H1 (cell line): ENCODE results near the gene APOL4. TPM values are rescaled to one million over a fixed set of nuclear protein-coding genes. Genes with fewer than 3 reads are reported as not detected.

Experiments used
- CTCF ChIA-PET: fragments of 300-600 bp; sonication (Branson Sonifier 250); formaldehyde crosslinking; loops from one replicate; lab custom pipeline; 2021; ENCODE audit not compliant: partially characterized antibody; lab: Charles Lee
- POLR2A ChIA-PET: fragments of 300-600 bp; sonication (Branson Sonifier 250); formaldehyde crosslinking; loops from one replicate; lab custom pipeline; 2021; ENCODE audit warnings: inconsistent platforms; ENCODE audit not compliant: partially characterized antibody; lab: Charles Lee
- DNase-seq, 2 experiments: peaks; one replicate each; pipeline versions ENCODE4 v3.0.0 to v3.0.0-alpha.2; 2010 to 2022; ENCODE audit warnings: low spot score in 2 of 2, low read depth in 1 of 2, mixed read lengths in 1 of 2
- FAIRE-seq: peaks from 2 replicates; lab custom pipeline; 2011; peaks lifted over from hg19 to GRCh38; lab: Jason Lieb, UNC
- H2AFZ ChIP-seq: 2 replicates; pipeline ENCODE4 v1.8.1; 2012; ENCODE audit warnings: low read length, inconsistent platforms
- H2AK5ac ChIP-seq: 2 replicates; pipeline ENCODE4 v1.6.1; 2013; ENCODE audit warnings: low read depth, low read length
- H2BK120ac ChIP-seq: replicated peaks from 2 replicates; pipeline ENCODE3; 2013; ENCODE audit warnings: low read depth, low read length, inconsistent platforms
- H2BK12ac ChIP-seq: 2 replicates; pipeline ENCODE4 v1.6.1; 2013; ENCODE audit warnings: low read depth, low read length
- H2BK15ac ChIP-seq: 2 replicates; pipeline ENCODE4 v1.6.1; 2013; ENCODE audit warnings: low read length
- H2BK20ac ChIP-seq: 2 replicates; pipeline ENCODE4 v1.6.1; 2013; ENCODE audit warnings: low read length
- H2BK5ac ChIP-seq: 2 replicates; pipeline ENCODE4 v1.6.1; 2013; ENCODE audit warnings: low read depth, low read length
- H3K14ac ChIP-seq: 2 replicates; pipeline ENCODE4 v1.6.1; 2013; ENCODE audit warnings: inconsistent platforms; ENCODE audit not compliant: insufficient read length
- H3K18ac ChIP-seq: 2 replicates; pipeline ENCODE4 v1.6.1; 2013; ENCODE audit warnings: low read length; ENCODE audit errors: extremely low read depth
- H3K23ac ChIP-seq: 2 replicates; pipeline ENCODE4 v1.6.1; 2013; ENCODE audit warnings: inconsistent platforms; ENCODE audit not compliant: insufficient read length
- H3K23me2 ChIP-seq: 2 replicates; pipeline ENCODE4 v1.6.1; 2013; ENCODE audit warnings: low read depth, low read length
- H3K27ac ChIP-seq: 2 replicates; pipeline ENCODE4 v1.6.1; 2011; ENCODE audit warnings: low read depth, low read length, inconsistent platforms
- H3K27me3 ChIP-seq, 4 experiments: replicated peaks in 1 of 4; 1 replicate in 1 of 4; 2 replicates in 3 of 4; pipeline versions ENCODE4 v1.6.1 to v1.8.1; 2011 to 2013; ENCODE audit warnings: low read length in 3 of 4, mild to moderate bottlenecking in 3 of 4, inconsistent platforms in 2 of 4, mixed read lengths in 2 of 4, moderate library complexity in 1 of 4; ENCODE audit not compliant: control insufficient read depth in 3 of 4, insufficient read depth in 3 of 4; ENCODE audit errors: extremely low read depth in 1 of 4
- H3K36me3 ChIP-seq, 4 experiments: 2 replicates each; pipeline versions ENCODE4 v1.6.1 to v1.8.1; 2011 to 2013; ENCODE audit warnings: mild to moderate bottlenecking in 4 of 4, low read length in 3 of 4, moderate library complexity in 2 of 4, control low read depth in 1 of 4, inconsistent platforms in 1 of 4; ENCODE audit not compliant: insufficient read depth in 4 of 4, control insufficient read depth in 2 of 4
- H3K4ac ChIP-seq: replicated peaks from 2 replicates; pipeline ENCODE3; 2013; ENCODE audit warnings: low read length, low read depth, mixed read lengths, inconsistent platforms; ENCODE audit not compliant: insufficient read length
- H3K4me1 ChIP-seq, 4 experiments: replicated peaks in 1 of 4; 1 replicate in 1 of 4; 2 replicates in 3 of 4; pipeline versions ENCODE4 v1.6.1 to v1.8.1; 2011 to 2013; ENCODE audit warnings: low read length in 3 of 4, inconsistent platforms in 2 of 4, mixed read lengths in 1 of 4; ENCODE audit not compliant: insufficient read depth in 4 of 4, control insufficient read depth in 3 of 4
- H3K4me2 ChIP-seq, 2 experiments: 2 replicates each; pipeline versions ENCODE4 v1.6.1 to v1.8.1; 2011 to 2013; ENCODE audit warnings: low read depth in 2 of 2, low read length in 2 of 2, control low read depth in 1 of 2, inconsistent platforms in 1 of 2, mild to moderate bottlenecking in 1 of 2; ENCODE audit not compliant: insufficient read depth in 1 of 2
- H3K4me3 ChIP-seq, 4 experiments: fragments of 200-600, 300-600 bp in 1 of 4; sonication (generic), shearing (Covaris generic), sonication (Bioruptor Twin) in 1 of 4; 2 replicates each; pipeline versions ENCODE4 v1.5.1 to v1.8.1; 2011 to 2016; ENCODE audit warnings: low read length in 4 of 4, low read depth in 3 of 4, control low read depth in 2 of 4, inconsistent platforms in 2 of 4, mild to moderate bottlenecking in 2 of 4, mixed read lengths in 1 of 4, moderate library complexity in 1 of 4; ENCODE audit not compliant: insufficient read depth in 2 of 4; ENCODE audit errors: extremely low read depth in 1 of 4
- H3K56ac ChIP-seq: replicated peaks from 2 replicates; pipeline ENCODE3; 2013; ENCODE audit warnings: low read depth, mild to moderate bottlenecking, mixed read lengths, low read length, inconsistent platforms; ENCODE audit not compliant: insufficient read length
- H3K79me1 ChIP-seq: 2 replicates; pipeline ENCODE4 v1.6.1; 2013; ENCODE audit warnings: low read depth, low read length, control low read depth
- H3K79me2 ChIP-seq, 2 experiments: 2 replicates each; pipeline versions ENCODE4 v1.6.1 to v1.8.1; 2012 to 2013; ENCODE audit warnings: low read length in 2 of 2, mild to moderate bottlenecking in 2 of 2, inconsistent platforms in 1 of 2; ENCODE audit not compliant: insufficient read depth in 2 of 2, control insufficient read depth in 1 of 2
- H3K9ac ChIP-seq, 4 experiments: replicated peaks in 1 of 4; 1 replicate in 1 of 4; 2 replicates in 3 of 4; pipeline versions ENCODE4 v1.6.1 to v1.8.1; 2011 to 2013; ENCODE audit warnings: low read depth in 3 of 4, low read length in 3 of 4, control low read depth in 2 of 4, mild to moderate bottlenecking in 2 of 4, moderate library complexity in 2 of 4, inconsistent platforms in 1 of 4; ENCODE audit errors: extremely low read depth in 1 of 4
- H3K9me3 ChIP-seq, 2 experiments: 2 replicates each; pipeline versions ENCODE4 v1.6.1 to v1.8.1; 2012 to 2013; ENCODE audit warnings: mild to moderate bottlenecking in 2 of 2, moderate library complexity in 2 of 2, control low read depth in 1 of 2, inconsistent platforms in 1 of 2, low read depth in 1 of 2, low read length in 1 of 2, mixed read lengths in 1 of 2; ENCODE audit not compliant: insufficient read depth in 2 of 2
- H4K20me1 ChIP-seq, 2 experiments: replicated peaks in 1 of 2; 2 replicates each; pipeline versions ENCODE3 to v1.8.1; 2011 to 2013; ENCODE audit warnings: inconsistent platforms in 2 of 2, low read length in 2 of 2, mild to moderate bottlenecking in 1 of 2; ENCODE audit not compliant: insufficient read depth in 2 of 2, control insufficient read depth in 1 of 2
- H4K5ac ChIP-seq: 2 replicates; pipeline ENCODE4 v1.6.1; 2013; ENCODE audit warnings: low read length, low read depth, mixed read lengths, inconsistent platforms; ENCODE audit not compliant: insufficient read length
- H4K8ac ChIP-seq: 2 replicates; pipeline ENCODE4 v1.8.0; 2013; ENCODE audit warnings: mild to moderate bottlenecking, moderate library complexity, low read length, inconsistent platforms; ENCODE audit not compliant: insufficient read depth; ENCODE audit errors: extremely low read depth
- H4K91ac ChIP-seq: replicated peaks from 2 replicates; pipeline ENCODE3; 2013; ENCODE audit warnings: low read length, mixed read lengths, inconsistent platforms; ENCODE audit not compliant: insufficient read length
- ASH2L ChIP-seq: fragments of 200-600, 300-600 bp; sonication (generic); IDR thresholded peaks from one replicate; pipeline ENCODE4 v1.7.1; 2017; ENCODE audit warnings: low read length
- BCL11A ChIP-seq, 2 experiments: IDR thresholded peaks; one replicate each; pipeline ENCODE4 v1.6.1; 2011; ENCODE audit warnings: low read depth in 2 of 2, low read length in 2 of 2, mild to moderate bottlenecking in 2 of 2
- CBX8 ChIP-seq: fragments of 300-800, 300-1000 bp; sonication (generic); IDR thresholded peaks from 2 replicates; pipeline ENCODE4 v1.7.1; 2016; ENCODE audit warnings: low read depth, low read length, borderline replicate concordance
- CHD1 ChIP-seq: IDR thresholded peaks from 2 replicates; pipeline ENCODE4 v1.6.1; 2012; ENCODE audit warnings: low read depth, low read length, improper control_type of control experiment
- E2F6 ChIP-seq: IDR thresholded peaks from 2 replicates; pipeline ENCODE4 v1.6.1; 2012; ENCODE audit warnings: inconsistent platforms
- EGR1 ChIP-seq: IDR thresholded peaks from 2 replicates; pipeline ENCODE4 v1.6.1; 2011; ENCODE audit warnings: low read depth, low read length, borderline replicate concordance
- EZH2 ChIP-seq: fragments of 200-600 bp; sonication (generic); IDR thresholded peaks from 2 replicates; pipeline ENCODE4 v1.7.1; 2012; ENCODE audit warnings: low read depth, mild to moderate bottlenecking, moderate library complexity, low read length, inconsistent platforms; ENCODE audit not compliant: severe bottlenecking
- FOSL1 ChIP-seq: IDR thresholded peaks from 2 replicates; pipeline ENCODE4 v1.6.1; 2011; ENCODE audit warnings: mild to moderate bottlenecking, low read depth, low read length, moderate library complexity; ENCODE audit not compliant: insufficient read depth
- GTF2F1 ChIP-seq: IDR thresholded peaks from 2 replicates; pipeline ENCODE4 v1.6.1; 2012; ENCODE audit warnings: low read depth, low read length, improper control_type of control experiment, borderline replicate concordance
- KDM1A ChIP-seq: fragments of 200-600, 300-600 bp; sonication (generic); IDR thresholded peaks from 2 replicates; pipeline ENCODE4 v1.7.1; 2016; ENCODE audit warnings: mild to moderate bottlenecking, low read length, borderline replicate concordance
- SRF ChIP-seq: IDR thresholded peaks from 2 replicates; pipeline ENCODE4 v1.6.1; 2011; ENCODE audit warnings: mild to moderate bottlenecking, low read depth, low read length, moderate library complexity
- TCF12 ChIP-seq: IDR thresholded peaks from 2 replicates; pipeline ENCODE4 v1.6.1; 2011; ENCODE audit warnings: low read depth, mild to moderate bottlenecking, low read length
- YY1 ChIP-seq: IDR thresholded peaks from 2 replicates; pipeline ENCODE4 v1.6.1; 2011; ENCODE audit warnings: low read depth, mild to moderate bottlenecking, low read length
- WGBS, 2 experiments: shearing (Covaris generic) in 1 of 2; methylation state at CpG; one replicate each; pipeline versions ENCODE4 v1.1.6 to v1.1.7; 2013 to 2015; ENCODE audit warnings: low lambda C conversion rate in 2 of 2, mixed read lengths in 2 of 2, inconsistent platforms in 1 of 2, low coverage in 1 of 2, missing lambda C conversion rate in 1 of 2; ENCODE audit not compliant: insufficient replicate concordance in 2 of 2, insufficient coverage in 1 of 2, insufficient read length in 1 of 2; ENCODE audit errors: extremely low coverage in 1 of 2, missing lambda C conversion rate in 1 of 2; 5-methylcytosine and 5-hydroxymethylcytosine counted together
- polyA plus RNA-seq, 7 experiments: library from polyadenylated mRNA; depleted of rRNA in 3 of 7; stranded (reverse) in 5 of 7; unstranded in 2 of 7; fragments of >200 nt in 5 of 7; fragments of 200-250 nt in 2 of 7; gene quantifications; 1 replicate in 5 of 7; 2 replicates in 1 of 7; 4 replicates in 1 of 7; pipeline versions ENCODE4 v1.2.1 to v1.2.3, GENCODE V29; 2011 to 2013; ENCODE audit warnings: missing spikeins in 2 of 7, mixed read lengths in 2 of 7
- total RNA-seq: library from RNA; stranded (reverse); fragmentation: NEBNext Ultra II Directional; extraction: Animal tissue kit (Norgen Biotek cat#: 25700); gene quantifications from 2 replicates; pipeline ENCODE4 v1.2.1, GENCODE V29; 2021

The APOL4 gene
- total and polyA plus RNA-seq, 2 of the 8 experiments (the other 6 are each of a cell fraction or from before 2014, with no cell fraction given) = 0.02 TPM; not detected in 1

GRCh38 chr22:36165141-36165540, 36.5 kb downstream of the APOL4 start:
- Histone ChIP-seq H2BK12ac (no peak overlapping the region), H2BK5ac (no peak overlapping the region), H3K23ac (no peak overlapping the region), H4K5ac (no peak overlapping the region)
- no peak for FAIRE-seq
- TF ChIP-seq TCF12 (no peak), CBX8 (no peak), ASH2L (no peak), BCL11A (IDR thresholded peaks at IDR 0.05; ENCODE audit: low read depth in 2 of 2, low read length in 2 of 2) (no peak), YY1 (no peak), FOSL1 (no peak), CHD1 (no peak), KDM1A (no peak), SRF (no peak), GTF2F1 (no peak), EGR1 (no peak), EZH2 (no peak), E2F6 (no peak)
- TF ChIP-seq, all 59 proteins: peak for 0
- Histone ChIP-seq H3K4me1 (no peaks in the 10 kb centered on the region), H3K4ac (no peak overlapping the region), H2AFZ (no peak overlapping the region), H4K91ac (no peak overlapping the region), H4K20me1 (no peaks in the 10 kb centered on the region), H3K9ac (no peak overlapping the region), H2BK15ac (no peak overlapping the region), H3K27ac (no peak overlapping the region), H3K27me3 (no peaks in the 10 kb centered on the region), H3K18ac (no peak overlapping the region), H3K23me2 (no peaks in the 10 kb centered on the region), H3K79me1 (no peaks in the 10 kb centered on the region), H3K79me2 (no peaks in the 10 kb centered on the region), H3K9me3 (peaks cover 5% of the 10 kb centered on the region in 2 experiments; a peak in 2 of 4 replicates), H2BK20ac (no peak overlapping the region), H2AK5ac (no peak overlapping the region), H3K4me2 (no peak overlapping the region), H3K36me3 (peaks cover 0 to 3% (median 0%) of the 10 kb centered on the region in 4 experiments; a peak in 1 of 8 replicates), H3K56ac (no peak overlapping the region), H2BK120ac (no peak overlapping the region), H3K14ac (no peak overlapping the region), H4K8ac (no peak overlapping the region), H3K4me3 (no peak overlapping the region)
- POLR2A ChIA-PET = no interaction called here
- WGBS, 2 experiments = 81% methylated on average over 2 of the region's 2 CpGs; no CpG with 5 or more reads in 1 of the 2 experiments
- DNase-seq = no peak
- CTCF ChIA-PET = interaction anchor here (0.9 to 4.7 kb wide), 3 partner anchors 15 to 121 kb away, joined by 3 to 30 read pairs (median 6); no protein-coding TSS in a partner anchor
